GM21619 (cell line): ENCODE results near the gene IQCE.

Experiments
- ATAC-seq: cut with Tn5 transposase; IDR thresholded peaks from one replicate; pipeline ENCODE4 v1.9.1; 2021; ENCODE audit not compliant: unreplicated experiment

IQCE gene

GRCh38 chr7:2660359-2661095, 101.7 kb downstream of the IQCE start:
- ATAC-seq, result no peak

- ATAC-seq, result no peak
Measured at GRCh38 chr7:2661096-2661449, 102.3 kb downstream of the IQCE start.

- ATAC-seq, result no peak
Measured at GRCh38 chr7:2661602-2662272, 103.0 kb downstream of the IQCE start.

- no peak for ATAC-seq
Measured at GRCh38 chr7:2662273-2663120, 103.7 kb downstream of the IQCE start.

- no peak for ATAC-seq
Measured at GRCh38 chr7:2663121-2663886, 104.5 kb downstream of the IQCE start.

DNA sequence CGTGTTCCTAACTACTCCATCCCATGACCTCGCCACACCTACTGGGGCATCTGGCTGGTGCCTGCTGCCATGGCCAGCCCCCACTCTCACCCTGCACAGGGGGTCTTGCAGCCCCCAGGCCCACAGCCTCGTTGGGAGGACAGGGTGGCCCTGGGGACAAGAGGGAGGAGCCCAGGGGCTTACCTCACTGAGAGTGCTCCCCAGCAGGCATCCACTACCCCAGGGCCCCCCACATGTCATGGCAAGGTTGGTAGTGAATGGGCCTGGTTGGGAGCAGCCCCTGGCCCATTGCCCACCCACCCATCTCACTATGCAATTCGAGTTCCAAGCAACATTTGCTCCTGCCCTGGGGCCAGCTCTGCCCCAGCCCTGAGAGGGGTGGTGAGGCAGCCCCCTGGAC, 105.2 kb downstream of the IQCE start:
- ATAC-seq, result no peak
